ACC112 (cell line): ENCODE data around the gene LRP5.
"Not testable (repeated sequence)": the region's sequence is repeated elsewhere in the genome, so short reads cannot be mapped to it uniquely, and the experiment has no call there.

Source experiments
- H2AFZ ChIP-seq: fragments of 200-600 bp; sonication (generic); one replicate; pipeline ENCODE4 v1.6.0; 2017; ENCODE audit warnings: antibody characterized with exemption, low read length; ENCODE audit not compliant: unreplicated experiment
- H3K27ac ChIP-seq: fragments of 200-600 bp; sonication (generic); 2 replicates; pipeline ENCODE4 v1.5.1; 2014; ENCODE audit warnings: low read depth, mild to moderate bottlenecking, antibody characterized with exemption, low read length, moderate library complexity
- H3K27me3 ChIP-seq: fragments of 200-600 bp; sonication (generic); 2 replicates; pipeline ENCODE4 v1.6.1; 2014; ENCODE audit warnings: mild to moderate bottlenecking, antibody characterized with exemption, low read length, moderate library complexity, mixed read lengths; ENCODE audit not compliant: insufficient read depth
- H3K36me3 ChIP-seq: fragments of 200-600 bp; sonication (generic); 2 replicates; pipeline ENCODE4 v1.6.1; 2016; ENCODE audit warnings: mild to moderate bottlenecking, antibody characterized with exemption, low read length, moderate library complexity, mixed read lengths; ENCODE audit not compliant: insufficient read depth
- H3K4me1 ChIP-seq: fragments of 200-600 bp; sonication (generic); one replicate; pipeline ENCODE4 v1.6.1; 2016; ENCODE audit warnings: low read length, mixed read lengths; ENCODE audit not compliant: insufficient read depth, unreplicated experiment, control insufficient read depth
- H3K4me3 ChIP-seq: fragments of 200-600 bp; sonication (generic); 2 replicates; pipeline ENCODE4 v1.5.1; 2014; ENCODE audit warnings: mild to moderate bottlenecking, low read depth, low read length
- H3K79me2 ChIP-seq: fragments of 200-600 bp; sonication (generic); one replicate; pipeline ENCODE4 v1.6.0; 2016; ENCODE audit warnings: low read length; ENCODE audit not compliant: control insufficient read depth, unreplicated experiment, insufficient read depth

The LRP5 gene

GRCh38 chr11:68340784-68341556 is 28.6 kb downstream of the LRP5 start:
- H2AFZ ChIP-seq: no peak overlapping the region
- H3K79me2 ChIP-seq: no peaks in the 10 kb centered on the region
- H3K4me1 ChIP-seq: peaks cover 12% of the 10 kb centered on the region
- H3K4me3 ChIP-seq: no peak overlapping the region
- no peak overlapping the region for H3K27ac ChIP-seq
- H3K36me3 ChIP-seq: no peaks in the 10 kb centered on the region
- no peaks in the 10 kb centered on the region for H3K27me3 ChIP-seq

- no peak overlapping the region for H3K4me3 ChIP-seq
- H3K27me3 ChIP-seq: no peaks in the 10 kb centered on the region
- no peak overlapping the region for H2AFZ ChIP-seq
- no peak overlapping the region for H3K27ac ChIP-seq
- peaks cover 12% of the 10 kb centered on the region for H3K4me1 ChIP-seq
- H3K36me3 ChIP-seq: no peaks in the 10 kb centered on the region
- no peaks in the 10 kb centered on the region for H3K79me2 ChIP-seq
These were observed 29.4 kb downstream of the LRP5 start for GRCh38 chr11:68341557-68342458.

- Histone ChIP-seq H3K27ac (no peak overlapping the region), H3K4me1 (peaks cover 12% of the 10 kb centered on the region), H2AFZ (no peak overlapping the region), H3K79me2 (no peaks in the 10 kb centered on the region), H3K27me3 (no peaks in the 10 kb centered on the region), H3K4me3 (no peak overlapping the region), H3K36me3 (no peaks in the 10 kb centered on the region)
These were observed 30.2 kb downstream of the LRP5 start for GRCh38 chr11:68342459-68343158.

- Histone ChIP-seq H2AFZ (no peak overlapping the region), H3K27ac (no peak overlapping the region), H3K36me3 (no peaks in the 10 kb centered on the region), H3K79me2 (no peaks in the 10 kb centered on the region), H3K27me3 (no peaks in the 10 kb centered on the region), H3K4me1 (peaks cover 6% of the 10 kb centered on the region), H3K4me3 (no peak overlapping the region)
These were observed 31.4 kb downstream of the LRP5 start for GRCh38 chr11:68343761-68344256.

- not testable (repeated sequence) for H3K27me3 ChIP-seq, H3K79me2 ChIP-seq, H3K27ac ChIP-seq, H2AFZ ChIP-seq, H3K36me3 ChIP-seq, H3K4me1 ChIP-seq, H3K4me3 ChIP-seq
These were observed 32.4 kb downstream of the LRP5 start for GRCh38 chr11:68344821-68345220.

- no peak overlapping the region for H3K4me3 ChIP-seq
- no peaks in the 10 kb centered on the region for H3K79me2 ChIP-seq
- no peaks in the 10 kb centered on the region for H3K27me3 ChIP-seq
- peaks cover 6% of the 10 kb centered on the region for H3K4me1 ChIP-seq
- H3K27ac ChIP-seq: no peak overlapping the region
- H3K36me3 ChIP-seq: no peaks in the 10 kb centered on the region
- no peak overlapping the region for H2AFZ ChIP-seq
These were observed 33.5 kb downstream of the LRP5 start for GRCh38 chr11:68345776-68346461.

- Histone ChIP-seq H3K4me3 (no peak overlapping the region), H2AFZ (no peak overlapping the region), H3K27me3 (no peaks in the 10 kb centered on the region), H3K36me3 (no peaks in the 10 kb centered on the region), H3K79me2 (no peaks in the 10 kb centered on the region), H3K27ac (no peak overlapping the region), H3K4me1 (peaks cover 1% of the 10 kb centered on the region)
These were observed 34.0 kb downstream of the LRP5 start for GRCh38 chr11:68346462-68346790.

GRCh38 chr11:68347345-68347744 is 35.0 kb downstream of the LRP5 start:
- Histone ChIP-seq H3K27me3 (no peaks in the 10 kb centered on the region), H3K36me3 (no peaks in the 10 kb centered on the region), H3K79me2 (no peaks in the 10 kb centered on the region), H3K4me1 (no peaks in the 10 kb centered on the region), H2AFZ (no peak overlapping the region), H3K4me3 (no peak overlapping the region), H3K27ac (no peak overlapping the region)

GRCh38 chr11:68347841-68348240 is 35.5 kb downstream of the LRP5 start:
- H3K4me1 ChIP-seq: no peaks in the 10 kb centered on the region
- H3K36me3 ChIP-seq: no peaks in the 10 kb centered on the region
- H3K27me3 ChIP-seq: no peaks in the 10 kb centered on the region
- no peak overlapping the region for H3K27ac ChIP-seq
- H3K4me3 ChIP-seq: no peak overlapping the region
- no peaks in the 10 kb centered on the region for H3K79me2 ChIP-seq
- H2AFZ ChIP-seq: no peak overlapping the region
